Osteoblast (primary cell): ENCODE data around the gene PSD. TPM values are rescaled to one million over a fixed set of nuclear protein-coding genes. Genes with fewer than 3 reads are reported as not detected.
A peak's percentile ranks its signal among the peaks of the same experiment; 100 is the strongest.

Experiments used
- DNase-seq: peaks from one replicate; pipeline ENCODE4 v3.0.0; 2011; ENCODE audit warnings: low spot score, mixed read lengths; ENCODE audit not compliant: insufficient read length; ENCODE audit errors: missing footprints
- H2AFZ ChIP-seq: 2 replicates; pipeline ENCODE4 v1.6.0; 2011; ENCODE audit warnings: mild to moderate bottlenecking, low read length
- H3K27ac ChIP-seq: 2 replicates; pipeline ENCODE4 v1.5.1; 2011; ENCODE audit warnings: mild to moderate bottlenecking, low read depth, low read length, moderate library complexity
- H3K27me3 ChIP-seq: 2 replicates; pipeline ENCODE4 v1.6.0; 2012; ENCODE audit warnings: mild to moderate bottlenecking, control low read depth, inconsistent platforms, low read length, moderate library complexity; ENCODE audit not compliant: insufficient read depth
- H3K36me3 ChIP-seq: 2 replicates; pipeline ENCODE4 v1.5.1; 2011; ENCODE audit warnings: mild to moderate bottlenecking, low read length, control low read depth, moderate library complexity; ENCODE audit not compliant: insufficient read depth
- H3K4me1 ChIP-seq: 2 replicates; pipeline ENCODE4 v1.5.1; 2011; ENCODE audit warnings: mild to moderate bottlenecking, low read length, control low read depth, moderate library complexity; ENCODE audit not compliant: insufficient read depth
- H3K4me2 ChIP-seq: 2 replicates; pipeline ENCODE4 v1.6.0; 2011; ENCODE audit warnings: mild to moderate bottlenecking, low read length; ENCODE audit not compliant: insufficient read depth
- H3K4me3 ChIP-seq: fragments of 200-600 bp; sonication (generic); 3 replicates; pipeline ENCODE4 v1.5.1; 2012; ENCODE audit warnings: mild to moderate bottlenecking, low read length, inconsistent platforms; ENCODE audit not compliant: insufficient read depth
- H3K79me2 ChIP-seq: 2 replicates; pipeline ENCODE4 v1.6.0; 2012; ENCODE audit warnings: mild to moderate bottlenecking, low read length, control low read depth, inconsistent platforms; ENCODE audit not compliant: insufficient read depth
- H3K9me3 ChIP-seq: 2 replicates; pipeline ENCODE4 v1.5.1; 2011; ENCODE audit warnings: low read depth, low read length, control low read depth
- H4K20me1 ChIP-seq: 2 replicates; pipeline ENCODE4 v1.6.0; 2012; ENCODE audit warnings: mild to moderate bottlenecking, low read length, control low read depth; ENCODE audit not compliant: insufficient read depth
- CTCF ChIP-seq: IDR thresholded peaks from 2 replicates; pipeline ENCODE4 v1.5.1; 2011; ENCODE audit warnings: mild to moderate bottlenecking, low read depth, low read length, moderate library complexity; ENCODE audit errors: extremely low read depth
- total RNA-seq: library from RNA; depleted of rRNA; stranded (reverse); fragments of >200 nt; gene quantifications from 2 replicates; pipeline ENCODE4 v1.2.3, GENCODE V29; 2012

The PSD gene
- total RNA-seq, 1 donor = 0.72 TPM

- no peaks in the 10 kb centered on the region for H3K4me1 ChIP-seq
- H3K79me2 ChIP-seq = no peaks in the 10 kb centered on the region
- H3K4me2 ChIP-seq = no peak overlapping the region
- H2AFZ ChIP-seq = no peak overlapping the region
- DNase-seq = peak; percentile 87
- H3K36me3 ChIP-seq = peaks cover 45% of the 10 kb centered on the region
- H4K20me1 ChIP-seq = peaks cover 4% of the 10 kb centered on the region
- H3K27me3 ChIP-seq = no peaks in the 10 kb centered on the region
- no peaks in the 10 kb centered on the region for H3K9me3 ChIP-seq
- TF ChIP-seq CTCF = no peak
- no peak overlapping the region for H3K4me3 ChIP-seq
- H3K27ac ChIP-seq = no peak overlapping the region
Observed at GRCh38 chr10:102384606-102385429, 33.8 kb downstream of the PSD start.

GRCh38 chr10:102384053-102384452 is 34.5 kb downstream of the PSD start:
- peak; percentile 38 for TF ChIP-seq CTCF
- Histone ChIP-seq H4K20me1 (peaks cover 5% of the 10 kb centered on the region), H3K36me3 (peaks cover 52% of the 10 kb centered on the region), H3K4me3 (no peak overlapping the region), H3K27ac (no peak overlapping the region), H3K79me2 (no peaks in the 10 kb centered on the region), H3K4me1 (no peaks in the 10 kb centered on the region), H2AFZ (no peak overlapping the region), H3K4me2 (no peak overlapping the region), H3K27me3 (no peaks in the 10 kb centered on the region), H3K9me3 (no peaks in the 10 kb centered on the region)
- peak; percentile 68 for DNase-seq

- TF ChIP-seq CTCF = no peak
- no peak for DNase-seq
- H3K79me2 ChIP-seq = no peaks in the 10 kb centered on the region
Observed at GRCh38 chr10:102382871-102383270, 35.7 kb downstream of the PSD start.

GRCh38 chr10:102381983-102382382 is 36.6 kb downstream of the PSD start:
- H2AFZ ChIP-seq = no peak overlapping the region
- H3K4me1 ChIP-seq = no peaks in the 10 kb centered on the region
- no peak overlapping the region for H3K4me2 ChIP-seq
- no peaks in the 10 kb centered on the region for H3K27me3 ChIP-seq
- no peak for TF ChIP-seq CTCF
- H3K79me2 ChIP-seq = no peaks in the 10 kb centered on the region
- peak; percentile 32 for DNase-seq
- H3K4me3 ChIP-seq = no peak overlapping the region
- H3K36me3 ChIP-seq = peaks cover 62% of the 10 kb centered on the region
- no peak overlapping the region for H3K27ac ChIP-seq
- peaks cover 5% of the 10 kb centered on the region for H4K20me1 ChIP-seq
- H3K9me3 ChIP-seq = no peaks in the 10 kb centered on the region

More at GRCh38 chr10:102382871-102383270, 35.7 kb downstream of the PSD start:
- Histone ChIP-seq H3K4me2 (no peak overlapping the region), H3K4me3 (no peak overlapping the region), H3K27me3 (no peaks in the 10 kb centered on the region), H3K9me3 (no peaks in the 10 kb centered on the region), H2AFZ (no peak overlapping the region), H3K4me1 (no peaks in the 10 kb centered on the region), H4K20me1 (peaks cover 5% of the 10 kb centered on the region), H3K27ac (no peak overlapping the region), H3K36me3 (peaks cover 61% of the 10 kb centered on the region)
